ENCODE data around the gene STRBP.

Gene STRBP

DNA sequence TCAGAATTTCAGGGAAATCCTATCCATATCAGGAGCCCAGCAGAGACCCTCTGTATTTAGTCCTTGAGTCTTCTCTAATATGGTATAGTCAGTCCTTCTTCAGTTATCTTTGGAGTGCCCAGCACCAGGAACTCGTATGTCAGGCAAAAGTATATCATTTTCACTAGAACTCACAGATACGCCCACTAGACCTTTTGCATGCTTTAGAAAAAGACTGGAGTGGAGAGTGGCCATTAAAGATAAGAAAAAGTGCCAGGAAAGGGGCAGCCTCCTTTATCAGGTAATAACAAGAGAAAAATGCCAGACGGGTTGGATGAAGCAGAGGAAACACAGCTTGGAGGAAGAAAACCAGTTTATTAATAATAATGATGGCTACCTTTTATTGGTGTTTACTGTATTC, 171.4 kb downstream of the STRBP start:
- no peak for DNase-seq (ENCODE audit: low spot score)

GRCh38 chr9:123093141-123093540, 175.2 kb downstream of the STRBP start:
- no peak for DNase-seq (ENCODE audit: low spot score)

DNA sequence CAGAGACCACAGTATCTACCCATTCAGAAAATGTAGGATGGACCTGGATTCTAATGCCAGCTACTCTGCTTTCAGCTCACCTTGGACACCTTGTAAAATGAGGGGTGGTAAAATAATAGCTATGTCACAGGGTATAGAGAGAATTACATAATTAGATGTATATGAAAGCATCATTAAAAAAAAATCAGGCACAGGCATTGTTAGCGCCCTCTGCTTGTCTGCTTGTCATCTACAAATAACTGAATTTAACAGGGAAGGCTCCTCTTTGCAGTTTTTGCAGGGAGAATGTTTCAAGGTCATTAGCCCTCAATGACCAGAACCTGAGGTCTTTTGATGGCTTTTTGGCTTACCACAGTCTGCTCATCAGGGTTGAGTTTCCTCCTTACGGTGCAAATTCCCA, 176.9 kb downstream of the STRBP start:
- no peak for DNase-seq (ENCODE audit: low spot score)

GRCh38 chr9:123090956-123091355, 177.4 kb downstream of the STRBP start:
- no peak for DNase-seq (ENCODE audit: low spot score)

DNA sequence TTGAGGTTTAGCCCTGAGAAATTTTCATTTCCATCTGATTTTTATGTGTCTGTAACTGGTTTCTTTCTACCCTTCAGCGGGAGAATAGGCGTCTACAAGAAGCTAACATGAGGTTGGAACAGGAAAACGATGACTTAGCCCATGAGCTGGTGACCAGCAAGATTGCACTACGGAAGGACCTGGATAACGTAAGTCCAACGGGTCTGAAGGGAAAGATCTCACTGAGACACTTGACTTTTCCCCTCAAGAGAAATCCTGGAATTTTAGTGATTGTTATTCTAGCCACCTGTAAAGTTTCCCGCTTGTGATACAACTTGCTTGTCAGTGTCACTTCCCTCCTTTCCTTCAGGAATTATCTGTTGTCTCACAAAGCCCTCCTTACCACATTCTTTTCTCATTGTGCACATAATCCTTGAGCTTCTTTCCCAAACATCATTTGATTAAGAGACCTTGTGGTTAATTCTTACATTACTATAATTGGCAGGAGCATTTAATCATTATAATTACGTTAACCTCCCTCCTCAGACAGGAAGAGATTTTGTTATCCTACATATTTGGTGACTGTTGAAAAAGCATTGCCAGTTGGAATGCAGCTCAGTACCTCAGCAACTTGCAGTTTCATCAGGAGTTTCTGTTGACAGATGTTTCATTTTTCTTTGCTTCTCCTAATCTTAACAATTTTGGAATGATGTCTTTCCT, 178.0 kb downstream of the STRBP start:
- DNase-seq (ENCODE audit: low spot score): no peak

GRCh38 chr9:123089790-123090189, 178.6 kb downstream of the STRBP start:
- DNase-seq (ENCODE audit: low spot score): no peak

DNA sequence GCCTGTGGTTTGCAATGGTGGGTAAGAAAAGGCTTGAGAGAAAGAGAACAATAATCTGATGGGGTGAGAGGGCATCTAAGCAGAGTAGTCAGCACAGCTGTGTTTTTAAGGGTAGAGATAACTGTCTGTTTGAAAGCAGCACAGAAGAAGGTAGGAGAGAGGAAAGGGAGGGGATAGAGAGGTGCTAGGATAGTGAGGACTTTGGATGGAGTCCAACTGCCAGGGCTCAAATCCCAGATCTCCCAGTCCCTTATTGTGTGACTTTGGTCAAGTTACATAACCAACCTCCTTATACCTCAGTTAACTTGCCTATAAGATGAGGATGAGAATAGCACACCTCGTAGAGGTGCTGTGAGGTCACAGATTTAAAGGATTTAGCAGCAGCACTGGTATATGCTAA, 179.3 kb downstream of the STRBP start:
- DNase-seq (ENCODE audit: low spot score): no peak

GRCh38 chr9:123087359-123087888, 181.0 kb downstream of the STRBP start:
- no peak for DNase-seq (ENCODE audit: low spot score)

DNA sequence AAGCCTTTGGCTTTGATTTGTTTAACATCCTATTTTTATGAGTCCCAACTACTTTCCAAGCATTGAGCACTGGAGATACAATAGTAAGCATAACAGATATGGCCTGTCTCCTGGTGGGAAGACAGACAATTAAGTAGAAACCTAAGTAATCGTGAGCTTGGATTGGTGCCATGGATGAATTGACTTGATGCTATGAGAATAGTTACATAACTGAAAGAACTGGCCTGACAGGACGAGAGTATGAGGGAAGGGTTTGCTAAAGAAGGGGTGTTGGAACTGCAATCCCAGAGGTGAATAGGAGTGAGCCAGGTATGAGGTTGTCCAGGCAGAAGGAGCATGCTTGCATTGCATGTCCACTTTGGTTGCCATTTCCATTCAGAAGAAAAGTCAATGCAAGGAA, 182.5 kb downstream of the STRBP start:
- DNase-seq (ENCODE audit: low spot score): no peak

GRCh38 chr9:123084256-123084655, 184.1 kb downstream of the STRBP start:
- no peak for DNase-seq (ENCODE audit: low spot score)

DNA sequence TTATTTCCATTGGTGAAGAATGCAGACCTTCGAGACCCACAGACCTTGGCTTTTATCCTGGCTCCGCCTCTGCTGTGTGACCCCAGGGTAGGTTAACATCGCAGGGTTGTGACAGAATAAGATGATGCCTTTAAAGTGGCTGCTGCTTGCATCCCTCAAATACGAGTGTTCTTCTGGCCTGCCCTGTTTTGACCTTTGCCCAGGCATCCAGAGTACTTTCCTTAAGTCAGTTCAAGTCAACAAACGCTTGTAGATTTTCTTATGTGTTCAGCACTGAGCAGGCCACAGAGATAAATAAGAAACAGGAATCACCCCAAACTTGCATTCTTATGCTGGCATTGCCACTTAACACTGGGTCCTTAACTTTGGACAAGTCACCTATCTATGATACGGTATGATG, 184.7 kb downstream of the STRBP start:
- DNase-seq (ENCODE audit: low spot score): no peak

DNA sequence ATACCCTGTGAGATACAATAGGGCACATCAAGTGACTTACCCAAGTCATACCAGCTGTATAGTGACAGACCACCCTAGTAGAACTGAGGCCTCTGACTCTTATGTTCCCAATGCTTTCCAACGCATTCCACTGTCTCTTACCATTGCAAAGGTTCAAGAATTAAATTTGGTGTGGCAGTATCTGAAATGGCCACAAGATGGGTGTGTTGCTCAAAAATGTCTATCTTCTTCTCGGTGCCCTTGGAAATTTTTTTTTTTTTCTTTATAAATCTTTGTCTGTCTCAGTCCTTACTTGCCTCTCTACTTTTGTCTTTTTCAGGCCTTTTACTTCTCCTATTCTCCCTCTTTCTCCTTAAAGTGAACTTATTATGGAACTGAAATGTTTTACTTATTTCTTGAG, 186.6 kb downstream of the STRBP start:
- no peak for DNase-seq (ENCODE audit: low spot score)

DNA sequence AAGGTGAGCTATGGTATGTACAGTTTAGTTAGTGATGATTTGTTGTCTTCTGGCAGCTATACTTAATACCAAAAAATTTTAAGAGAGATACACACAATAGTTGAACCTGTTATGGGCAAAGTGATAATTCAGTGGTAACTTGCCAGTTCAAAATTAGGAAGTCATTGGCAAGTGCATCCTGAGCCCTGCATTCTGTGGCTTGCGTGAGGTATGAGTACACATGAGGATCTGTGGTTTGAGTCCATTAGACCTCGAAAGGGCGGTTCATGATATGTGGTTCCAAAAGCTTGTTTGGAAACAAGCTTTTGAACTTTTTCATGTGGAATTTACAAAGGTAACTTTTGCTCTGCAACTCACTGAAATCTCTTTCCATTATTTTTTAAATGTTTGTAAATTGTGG, 187.9 kb downstream of the STRBP start:
- DNase-seq (ENCODE audit: low spot score): no peak

GRCh38 chr9:123074628-123075027, 193.8 kb downstream of the STRBP start:
- DNase-seq (ENCODE audit: low spot score): no peak

DNA sequence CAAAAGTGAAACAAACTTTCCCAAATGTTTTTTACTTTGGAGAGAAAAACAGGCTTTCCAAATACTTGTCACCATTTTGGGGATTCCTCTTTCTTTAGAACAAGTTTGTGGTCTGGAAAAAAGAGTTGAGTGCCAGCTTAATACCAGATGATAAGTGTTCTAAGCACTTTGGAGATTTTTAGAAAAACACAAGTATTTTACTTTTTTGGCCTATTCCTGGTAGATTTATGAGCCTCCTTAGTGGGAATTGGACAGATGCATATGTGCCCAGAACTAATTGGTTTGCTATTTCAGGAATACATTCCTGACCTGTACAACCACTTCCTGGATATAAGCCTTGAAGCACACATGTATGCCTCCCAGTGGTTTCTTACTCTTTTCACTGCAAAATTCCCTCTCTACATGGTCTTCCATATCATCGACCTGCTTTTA, 194.4 kb downstream of the STRBP start:
- DNase-seq (ENCODE audit: low spot score): no peak

- no peak for DNase-seq (ENCODE audit: low spot score)
These were observed 194.9 kb downstream of the STRBP start for GRCh38 chr9:123073441-123073840.

DNA sequence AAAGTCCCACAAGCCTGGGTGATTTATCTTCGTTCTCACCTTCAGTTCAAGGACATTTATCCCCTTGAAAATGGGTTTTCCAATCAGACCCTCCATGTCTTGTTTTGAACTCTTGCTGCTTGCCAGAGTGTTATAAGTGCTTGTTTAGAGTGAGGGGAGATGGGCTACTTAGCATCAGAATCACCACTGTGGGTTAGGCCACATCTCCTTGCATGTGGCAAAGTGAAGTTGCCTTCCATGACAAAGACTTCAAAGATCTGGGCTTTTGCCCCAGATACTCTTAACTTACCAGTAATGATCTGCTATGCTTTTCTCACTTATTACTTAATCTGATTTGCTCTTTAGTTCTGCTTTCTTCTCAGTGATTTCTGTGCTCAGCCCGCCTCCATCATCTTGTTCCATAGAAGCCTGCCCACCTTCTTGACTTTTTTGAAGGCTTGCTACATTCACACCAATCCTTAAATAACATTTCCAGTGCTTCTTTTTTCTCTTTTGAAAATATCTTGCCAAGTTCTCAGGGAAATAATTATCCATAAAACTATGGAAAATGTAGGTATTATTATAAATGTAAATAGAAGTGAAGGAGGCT, 195.9 kb downstream of the STRBP start:
- no peak for DNase-seq (ENCODE audit: low spot score)
